ENCODE data around the gene MDGA2.

Gene MDGA2

DNA sequence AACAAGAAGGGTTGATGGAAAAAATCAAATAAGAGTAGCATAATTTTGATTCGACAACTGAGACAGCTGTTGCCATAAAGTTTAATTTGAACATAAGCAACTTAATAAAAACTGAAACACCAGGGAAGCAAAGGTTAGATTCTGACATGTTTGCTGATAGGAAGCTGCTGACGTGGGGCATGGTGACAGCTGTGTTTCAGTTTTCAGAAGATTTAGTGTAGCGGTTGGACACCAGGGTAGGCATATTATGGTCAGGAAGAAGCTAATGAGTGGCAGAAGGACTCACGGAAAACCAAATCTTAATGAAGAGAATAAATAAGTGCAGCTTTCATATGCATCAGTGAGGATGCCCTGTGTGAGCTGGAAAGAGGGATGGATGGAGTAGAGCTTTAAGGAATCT, 687.1 kb downstream of the MDGA2 start:
- TF ChIP-seq CEBPB (IDR thresholded peaks at IDR 0.05) (no peak), RAD21 (IDR thresholded peaks at IDR 0.05; ENCODE audit: low read depth) (no peak), EGR1 (IDR thresholded peaks at IDR 0.05) (no peak), FOXM1 (IDR thresholded peaks at IDR 0.05; ENCODE audit: borderline replicate concordance, low read depth) (no peak), NFIC (IDR thresholded peaks at IDR 0.05) (no peak), ZBTB7A (IDR thresholded peaks at IDR 0.05; ENCODE audit: low read depth) (no peak), EP300 (IDR thresholded peaks at IDR 0.05; ENCODE audit: borderline replicate concordance) (no peak), TAF1 (IDR thresholded peaks at IDR 0.05; ENCODE audit: low read depth) (no peak), TEAD4 (IDR thresholded peaks at IDR 0.05) (no peak), TCF12 (IDR thresholded peaks at IDR 0.05; ENCODE audit: low read depth) (no peak), CREB1 (IDR thresholded peaks at IDR 0.05; ENCODE audit: low read depth) (no peak), YY1 (IDR thresholded peaks at IDR 0.05; ENCODE audit: low read depth) (no peak)
- TF ChIP-seq, protein P1, sequence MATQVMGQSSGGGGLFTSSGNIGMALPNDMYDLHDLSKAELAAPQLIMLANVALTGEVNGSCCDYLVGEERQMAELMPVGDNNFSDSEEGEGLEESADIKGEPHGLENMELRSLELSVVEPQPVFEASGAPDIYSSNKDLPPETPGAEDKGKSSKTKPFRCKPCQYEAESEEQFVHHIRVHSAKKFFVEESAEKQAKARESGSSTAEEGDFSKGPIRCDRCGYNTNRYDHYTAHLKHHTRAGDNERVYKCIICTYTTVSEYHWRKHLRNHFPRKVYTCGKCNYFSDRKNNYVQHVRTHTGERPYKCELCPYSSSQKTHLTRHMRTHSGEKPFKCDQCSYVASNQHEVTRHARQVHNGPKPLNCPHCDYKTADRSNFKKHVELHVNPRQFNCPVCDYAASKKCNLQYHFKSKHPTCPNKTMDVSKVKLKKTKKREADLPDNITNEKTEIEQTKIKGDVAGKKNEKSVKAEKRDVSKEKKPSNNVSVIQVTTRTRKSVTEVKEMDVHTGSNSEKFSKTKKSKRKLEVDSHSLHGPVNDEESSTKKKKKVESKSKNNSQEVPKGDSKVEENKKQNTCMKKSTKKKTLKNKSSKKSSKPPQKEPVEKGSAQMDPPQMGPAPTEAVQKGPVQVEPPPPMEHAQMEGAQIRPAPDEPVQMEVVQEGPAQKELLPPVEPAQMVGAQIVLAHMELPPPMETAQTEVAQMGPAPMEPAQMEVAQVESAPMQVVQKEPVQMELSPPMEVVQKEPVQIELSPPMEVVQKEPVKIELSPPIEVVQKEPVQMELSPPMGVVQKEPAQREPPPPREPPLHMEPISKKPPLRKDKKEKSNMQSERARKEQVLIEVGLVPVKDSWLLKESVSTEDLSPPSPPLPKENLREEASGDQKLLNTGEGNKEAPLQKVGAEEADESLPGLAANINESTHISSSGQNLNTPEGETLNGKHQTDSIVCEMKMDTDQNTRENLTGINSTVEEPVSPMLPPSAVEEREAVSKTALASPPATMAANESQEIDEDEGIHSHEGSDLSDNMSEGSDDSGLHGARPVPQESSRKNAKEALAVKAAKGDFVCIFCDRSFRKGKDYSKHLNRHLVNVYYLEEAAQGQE (IDR thresholded peaks at IDR 0.05; ENCODE audit: low read depth): no peak
- TF ChIP-seq, protein P2, sequence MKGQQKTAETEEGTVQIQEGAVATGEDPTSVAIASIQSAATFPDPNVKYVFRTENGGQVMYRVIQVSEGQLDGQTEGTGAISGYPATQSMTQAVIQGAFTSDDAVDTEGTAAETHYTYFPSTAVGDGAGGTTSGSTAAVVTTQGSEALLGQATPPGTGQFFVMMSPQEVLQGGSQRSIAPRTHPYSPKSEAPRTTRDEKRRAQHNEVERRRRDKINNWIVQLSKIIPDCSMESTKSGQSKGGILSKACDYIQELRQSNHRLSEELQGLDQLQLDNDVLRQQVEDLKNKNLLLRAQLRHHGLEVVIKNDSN (IDR thresholded peaks at IDR 0.05): no peak
- TF ChIP-seq, protein P3, sequence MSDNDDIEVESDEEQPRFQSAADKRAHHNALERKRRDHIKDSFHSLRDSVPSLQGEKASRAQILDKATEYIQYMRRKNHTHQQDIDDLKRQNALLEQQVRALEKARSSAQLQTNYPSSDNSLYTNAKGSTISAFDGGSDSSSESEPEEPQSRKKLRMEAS (IDR thresholded peaks at IDR 0.05): no peak

DNA sequence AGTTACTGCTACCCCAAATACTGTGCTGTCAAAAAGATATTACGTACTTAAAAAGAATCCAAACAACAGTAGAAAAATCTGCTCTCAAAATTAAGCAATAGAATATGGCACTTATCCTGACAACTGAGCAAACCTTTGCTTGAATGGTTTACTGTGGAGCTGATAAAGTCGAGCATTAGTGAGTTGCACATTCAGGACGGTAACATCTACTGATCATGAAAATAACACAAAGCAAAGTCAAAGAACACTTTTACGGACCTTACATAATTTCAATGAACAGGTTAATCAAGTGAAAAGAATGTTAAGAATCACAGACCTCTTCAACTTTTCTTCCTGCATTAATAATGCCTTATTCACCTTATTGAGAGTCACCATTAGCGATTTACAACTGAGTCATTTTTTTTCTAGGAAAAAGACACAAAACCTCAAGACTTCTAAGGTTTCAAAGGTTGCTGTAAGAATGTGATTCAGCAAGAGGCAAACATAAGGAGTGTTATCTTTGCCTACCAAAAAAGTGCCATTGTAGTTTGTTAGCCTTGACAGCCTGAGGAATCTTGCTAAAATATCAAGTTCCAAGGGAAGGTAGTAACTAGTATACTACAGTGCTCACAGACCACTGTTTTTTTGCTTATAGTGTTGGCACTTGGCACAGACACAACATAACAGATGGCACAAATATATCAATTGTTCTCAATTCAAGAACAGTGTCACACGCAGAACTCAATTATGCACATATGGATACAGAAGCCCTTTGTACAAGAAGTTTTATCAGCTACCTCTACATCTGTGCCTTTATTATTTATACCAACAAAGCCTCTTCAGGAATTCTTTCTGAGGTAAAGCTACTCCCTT, 689.6 kb downstream of the MDGA2 start:
- TF ChIP-seq TAF1 (IDR thresholded peaks at IDR 0.05; ENCODE audit: low read depth) (no peak), FOXM1 (IDR thresholded peaks at IDR 0.05; ENCODE audit: borderline replicate concordance, low read depth) (no peak), ZBTB7A (IDR thresholded peaks at IDR 0.05; ENCODE audit: low read depth) (no peak), CREB1 (IDR thresholded peaks at IDR 0.05; ENCODE audit: low read depth) (no peak), TCF12 (IDR thresholded peaks at IDR 0.05; ENCODE audit: low read depth) (no peak), EP300 (IDR thresholded peaks at IDR 0.05; ENCODE audit: borderline replicate concordance) (no peak)
- TF ChIP-seq, protein P3 (IDR thresholded peaks at IDR 0.05): no peak
- TF ChIP-seq, protein P2 (IDR thresholded peaks at IDR 0.05): no peak

DNA sequence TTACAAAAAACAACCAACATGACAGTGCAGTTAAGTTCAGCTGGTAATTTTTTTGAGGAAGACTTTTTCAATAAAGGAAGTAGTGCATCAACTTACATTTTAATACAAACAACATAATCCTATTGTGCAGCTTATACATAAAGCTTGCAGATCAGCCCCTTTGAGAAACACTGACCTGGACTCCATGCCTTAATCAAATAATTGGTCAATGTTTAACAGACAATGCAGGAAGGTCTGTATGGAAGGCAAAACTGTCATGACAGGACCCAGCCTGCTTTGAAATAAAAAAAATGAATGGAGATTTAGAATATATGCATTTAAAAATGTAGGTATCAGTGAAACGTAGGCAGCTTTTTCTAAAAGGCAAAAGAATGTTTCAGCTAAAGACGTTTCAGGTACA, 702.1 kb downstream of the MDGA2 start:
- TF ChIP-seq NFIC (IDR thresholded peaks at IDR 0.05): no peak
- no peak for TF ChIP-seq EGR1 (IDR thresholded peaks at IDR 0.05)

DNA sequence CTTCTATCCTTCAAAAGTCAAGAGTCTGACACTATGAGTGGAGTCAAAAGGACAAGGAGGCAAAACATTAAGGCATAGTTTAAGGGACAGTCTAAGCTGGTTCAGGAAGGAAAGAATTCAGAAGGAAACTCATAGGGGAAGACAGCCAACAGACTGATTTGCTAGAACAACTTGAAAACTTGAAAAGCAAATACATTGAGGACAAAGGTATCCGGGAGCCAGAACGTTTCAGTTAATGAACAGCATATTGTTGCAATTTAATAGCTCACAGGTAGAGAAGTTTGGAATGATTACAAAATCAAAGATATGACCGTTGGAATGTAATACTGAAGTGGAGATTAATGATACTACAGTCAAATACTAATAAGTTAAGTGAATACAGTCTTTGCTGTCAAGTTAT, 711.0 kb downstream of the MDGA2 start:
- TF ChIP-seq ZBTB7A (IDR thresholded peaks at IDR 0.05; ENCODE audit: low read depth): no peak
- no peak for TF ChIP-seq TCF12 (IDR thresholded peaks at IDR 0.05; ENCODE audit: low read depth)
- TF ChIP-seq NFIC (IDR thresholded peaks at IDR 0.05): no peak
- no peak for TF ChIP-seq TAF1 (IDR thresholded peaks at IDR 0.05; ENCODE audit: low read depth)
- no peak for TF ChIP-seq YY1 (IDR thresholded peaks at IDR 0.05; ENCODE audit: low read depth)
- no peak for TF ChIP-seq EP300 (IDR thresholded peaks at IDR 0.05; ENCODE audit: borderline replicate concordance)
- no peak for TF ChIP-seq TEAD4 (IDR thresholded peaks at IDR 0.05)
- TF ChIP-seq, protein P2 (IDR thresholded peaks at IDR 0.05): no peak
- no peak for TF ChIP-seq CEBPB (IDR thresholded peaks at IDR 0.05)
- TF ChIP-seq CREB1 (IDR thresholded peaks at IDR 0.05; ENCODE audit: low read depth): no peak
- no peak for TF ChIP-seq FOXM1 (IDR thresholded peaks at IDR 0.05; ENCODE audit: borderline replicate concordance, low read depth)
- TF ChIP-seq, protein P1 (IDR thresholded peaks at IDR 0.05; ENCODE audit: low read depth): no peak
- no peak for TF ChIP-seq EGR1 (IDR thresholded peaks at IDR 0.05)
- TF ChIP-seq RAD21 (IDR thresholded peaks at IDR 0.05; ENCODE audit: low read depth): no peak
- TF ChIP-seq, protein P3 (IDR thresholded peaks at IDR 0.05): no peak

DNA sequence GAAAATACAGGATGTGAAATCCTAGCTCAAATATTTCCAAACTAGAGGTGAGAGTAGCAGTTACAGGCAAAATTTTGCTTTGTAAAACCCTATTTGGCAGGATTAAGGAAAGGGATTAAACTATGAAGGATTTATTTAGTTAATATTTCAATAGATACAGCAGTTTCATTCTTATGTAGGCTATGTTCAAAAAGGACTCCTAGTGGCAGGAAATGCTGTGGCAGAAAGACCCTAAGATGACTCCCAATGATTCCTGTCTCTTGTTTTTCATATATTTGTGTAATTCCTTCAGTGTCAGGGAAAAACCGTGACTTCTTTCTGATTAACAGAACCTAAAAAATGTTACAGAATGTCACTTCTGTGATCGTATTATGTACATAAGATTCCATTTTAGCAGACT, 724.3 kb downstream of the MDGA2 start:
- no peak for TF ChIP-seq ZBTB7A (IDR thresholded peaks at IDR 0.05; ENCODE audit: low read depth)
- no peak for TF ChIP-seq NFIC (IDR thresholded peaks at IDR 0.05)
- TF ChIP-seq TAF1 (IDR thresholded peaks at IDR 0.05; ENCODE audit: low read depth): no peak
- TF ChIP-seq YY1 (IDR thresholded peaks at IDR 0.05; ENCODE audit: low read depth): no peak
- no peak for TF ChIP-seq EP300 (IDR thresholded peaks at IDR 0.05; ENCODE audit: borderline replicate concordance)
